HPDE6-E6E7 (cell line): ENCODE measurements around the gene NEK10.
"Not testable (repeated sequence)": the region's sequence is repeated elsewhere in the genome, so short reads cannot be mapped to it uniquely, and the experiment has no call there.

ENCODE experiments used
- DNase-seq: peaks from one replicate; pipeline ENCODE4 v3.0.0; 2011; ENCODE audit warnings: missing footprints; ENCODE audit errors: extremely low spot score

The NEK10 gene

GRCh38 chr3:27312044-27312668 is 57.0 kb downstream of the NEK10 start:
- peak; percentile 1 for DNase-seq

GRCh38 chr3:27311400-27311799 is 57.8 kb downstream of the NEK10 start:
- peak; percentile 20 for DNase-seq

GRCh38 chr3:27310688-27311087 is 58.5 kb downstream of the NEK10 start:
- no peak for DNase-seq

GRCh38 chr3:27307566-27307965 is 61.6 kb downstream of the NEK10 start:
- DNase-seq: no peak

GRCh38 chr3:27302891-27303290 is 66.3 kb downstream of the NEK10 start:
- no peak for DNase-seq

- not testable (repeated sequence) for DNase-seq
These were observed 70.2 kb downstream of the NEK10 start for GRCh38 chr3:27298981-27299380.

- no peak for DNase-seq
These were observed 75.2 kb downstream of the NEK10 start for GRCh38 chr3:27293939-27294338.

GRCh38 chr3:27290760-27291159 is 78.4 kb downstream of the NEK10 start:
- no peak for DNase-seq

GRCh38 chr3:27289769-27290413 is 79.3 kb downstream of the NEK10 start:
- no peak for DNase-seq

GRCh38 chr3:27287052-27287451 is 82.1 kb downstream of the NEK10 start:
- no peak for DNase-seq

- DNase-seq: not testable (repeated sequence)
These were observed 82.7 kb downstream of the NEK10 start for GRCh38 chr3:27286467-27286866.

- DNase-seq: no peak
These were observed 83.5 kb downstream of the NEK10 start for GRCh38 chr3:27285668-27286067.

- no peak for DNase-seq
These were observed 87.5 kb downstream of the NEK10 start for GRCh38 chr3:27281671-27282150.

- no peak for DNase-seq
These were observed 90.1 kb downstream of the NEK10 start for GRCh38 chr3:27279123-27279522.

GRCh38 chr3:27278383-27279055 is 90.7 kb downstream of the NEK10 start:
- no peak for DNase-seq

- no peak for DNase-seq
These were observed 93.7 kb downstream of the NEK10 start for GRCh38 chr3:27275441-27275990.

GRCh38 chr3:27271890-27272289 is 97.3 kb downstream of the NEK10 start:
- no peak for DNase-seq

GRCh38 chr3:27254896-27255295 is 114.3 kb downstream of the NEK10 start:
- DNase-seq: no peak

- peak; percentile 1 for DNase-seq
These were observed 115.4 kb downstream of the NEK10 start for GRCh38 chr3:27253831-27254230.

- no peak for DNase-seq
These were observed 115.8 kb downstream of the NEK10 start for GRCh38 chr3:27253391-27253790.

GRCh38 chr3:27252646-27253045 is 116.5 kb downstream of the NEK10 start:
- no peak for DNase-seq

GRCh38 chr3:27244374-27244773 is 124.8 kb downstream of the NEK10 start:
- DNase-seq: no peak

- no peak for DNase-seq
These were observed 129.2 kb downstream of the NEK10 start for GRCh38 chr3:27239951-27240350.
